ENCODE results near the gene VEGFC. TPM values are rescaled to one million over a fixed set of nuclear protein-coding genes. Genes with fewer than 3 reads are reported as not detected.

VEGFC gene
- total RNA-seq, 2 donors from 2014 or later, result 1.3 to 3.6 TPM

DNA sequence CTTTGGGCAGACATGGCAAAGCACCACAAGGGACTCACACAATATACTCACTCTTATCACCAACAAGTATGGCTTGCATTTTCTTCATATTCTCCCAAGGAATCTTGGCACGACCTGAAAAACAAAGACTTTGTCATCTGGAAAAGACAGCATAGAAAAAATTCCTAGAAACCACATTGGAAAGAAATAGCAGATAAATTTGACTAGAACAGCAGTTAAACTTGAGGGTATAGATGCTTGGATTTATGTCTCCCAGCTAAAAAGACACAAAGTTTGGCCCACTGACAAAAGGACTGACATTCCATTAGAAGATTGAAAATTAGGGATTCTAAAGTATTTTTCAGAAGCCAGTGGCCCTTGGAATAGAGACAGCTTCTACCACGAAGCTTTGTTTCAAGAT is 6.9 kb upstream of the VEGFC start:
- 46 to 54% methylated on average over 2 of the region's 2 CpGs for WGBS, 2 donors
- intact Hi-C loops (cut with DNase I), result no loop called here
- ATAC-seq (no peak), DNase-seq (no peak)
- TF ChIP-seq POLR2A (IDR thresholded peaks at IDR 0.05), result no peak
- TF ChIP-seq, protein P1, sequence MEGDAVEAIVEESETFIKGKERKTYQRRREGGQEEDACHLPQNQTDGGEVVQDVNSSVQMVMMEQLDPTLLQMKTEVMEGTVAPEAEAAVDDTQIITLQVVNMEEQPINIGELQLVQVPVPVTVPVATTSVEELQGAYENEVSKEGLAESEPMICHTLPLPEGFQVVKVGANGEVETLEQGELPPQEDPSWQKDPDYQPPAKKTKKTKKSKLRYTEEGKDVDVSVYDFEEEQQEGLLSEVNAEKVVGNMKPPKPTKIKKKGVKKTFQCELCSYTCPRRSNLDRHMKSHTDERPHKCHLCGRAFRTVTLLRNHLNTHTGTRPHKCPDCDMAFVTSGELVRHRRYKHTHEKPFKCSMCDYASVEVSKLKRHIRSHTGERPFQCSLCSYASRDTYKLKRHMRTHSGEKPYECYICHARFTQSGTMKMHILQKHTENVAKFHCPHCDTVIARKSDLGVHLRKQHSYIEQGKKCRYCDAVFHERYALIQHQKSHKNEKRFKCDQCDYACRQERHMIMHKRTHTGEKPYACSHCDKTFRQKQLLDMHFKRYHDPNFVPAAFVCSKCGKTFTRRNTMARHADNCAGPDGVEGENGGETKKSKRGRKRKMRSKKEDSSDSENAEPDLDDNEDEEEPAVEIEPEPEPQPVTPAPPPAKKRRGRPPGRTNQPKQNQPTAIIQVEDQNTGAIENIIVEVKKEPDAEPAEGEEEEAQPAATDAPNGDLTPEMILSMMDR (IDR thresholded peaks at IDR 0.05), result no peak
- no peaks in the 10 kb centered on the region for H3K4me1 ChIP-seq
- H3K9me3 ChIP-seq, result no peaks in the 10 kb centered on the region
- H3K36me3 ChIP-seq (replicated peaks in 1 of 2; ENCODE audit: insufficient read depth in 1 of 2, low read depth in 2 of 2), result no peaks in the 10 kb centered on the region
- H3K27me3 ChIP-seq, result no peaks in the 10 kb centered on the region
- no peak overlapping the region for H3K27ac ChIP-seq
- no peak overlapping the region for H3K4me3 ChIP-seq

DNA sequence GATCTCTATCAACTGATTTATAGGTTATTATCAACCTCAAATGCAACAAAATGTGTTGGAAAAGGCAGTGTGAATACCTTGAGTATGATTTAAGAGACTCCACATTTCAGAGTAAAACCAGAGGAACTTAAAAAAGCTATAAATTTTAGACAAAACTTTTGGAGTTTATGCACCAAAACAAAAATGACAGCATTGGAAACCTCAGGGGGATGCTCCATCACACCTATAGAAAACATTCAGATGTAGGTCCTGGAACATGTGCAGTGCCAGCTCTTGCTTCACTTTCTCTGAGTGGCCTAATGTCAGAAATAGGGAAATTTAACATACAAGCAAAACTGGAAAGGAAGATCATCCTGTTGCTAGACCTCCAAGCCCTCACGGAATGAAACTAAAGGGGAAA is 5.8 kb upstream of the VEGFC start:
- ATAC-seq (no peak), DNase-seq (no peak)
- TF ChIP-seq, protein P1 (IDR thresholded peaks at IDR 0.05), result no peak
- no peak for TF ChIP-seq POLR2A (IDR thresholded peaks at IDR 0.05)
- no peaks in the 10 kb centered on the region for H3K4me1 ChIP-seq
- H3K36me3 ChIP-seq (replicated peaks in 1 of 2; ENCODE audit: insufficient read depth in 1 of 2, low read depth in 2 of 2), result no peaks in the 10 kb centered on the region
- H3K4me3 ChIP-seq, result no peak overlapping the region
- 46 to 61% methylated on average over 1 of the region's 1 CpG for WGBS, 2 donors
- no peaks in the 10 kb centered on the region for H3K27me3 ChIP-seq
- no peaks in the 10 kb centered on the region for H3K9me3 ChIP-seq
- H3K27ac ChIP-seq, result no peak overlapping the region
- intact Hi-C loops (cut with DNase I), result no loop called here

DNA sequence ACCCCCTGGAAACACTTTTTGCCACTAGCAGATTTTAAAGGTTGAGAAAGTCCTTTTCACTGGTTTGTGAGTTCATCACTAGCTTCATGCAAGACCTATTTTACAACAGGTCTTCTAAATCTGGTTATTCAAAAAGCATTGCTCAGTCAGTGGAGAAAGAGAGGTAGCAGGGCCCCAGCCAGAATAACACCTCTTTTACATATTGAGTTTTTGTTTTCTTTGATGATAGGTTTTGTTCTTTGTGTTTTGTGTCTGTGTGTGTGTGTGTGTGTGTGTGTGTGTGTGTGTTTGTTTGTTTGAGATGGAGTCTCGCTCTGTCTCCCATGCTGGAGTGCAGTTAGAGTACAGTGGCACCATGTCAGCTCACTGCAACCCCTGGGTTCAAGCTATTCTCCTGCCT is 2.7 kb upstream of the VEGFC start:
- no peak for ATAC-seq
- Histone ChIP-seq H3K4me1 (peaks cover 13% of the 10 kb centered on the region), H3K36me3 (replicated peaks in 1 of 2; ENCODE audit: insufficient read depth in 1 of 2, low read depth in 2 of 2) (no peaks in the 10 kb centered on the region), H3K27ac (no peak overlapping the region), H3K9me3 (no peaks in the 10 kb centered on the region), H3K27me3 (peaks cover 0 to 4% of the 10 kb centered on the region in 2 donors), H3K4me3 (no peak overlapping the region)
- TF ChIP-seq POLR2A (IDR thresholded peaks at IDR 0.05), result no peak
- TF ChIP-seq, protein P1 (IDR thresholded peaks at IDR 0.05), result no peak
- intact Hi-C loops (cut with DNase I), result no loop called here
- 68 to 69% methylated on average over 1 of the region's 1 CpG for WGBS, 2 donors
- DNase-seq, result no peak

DNA sequence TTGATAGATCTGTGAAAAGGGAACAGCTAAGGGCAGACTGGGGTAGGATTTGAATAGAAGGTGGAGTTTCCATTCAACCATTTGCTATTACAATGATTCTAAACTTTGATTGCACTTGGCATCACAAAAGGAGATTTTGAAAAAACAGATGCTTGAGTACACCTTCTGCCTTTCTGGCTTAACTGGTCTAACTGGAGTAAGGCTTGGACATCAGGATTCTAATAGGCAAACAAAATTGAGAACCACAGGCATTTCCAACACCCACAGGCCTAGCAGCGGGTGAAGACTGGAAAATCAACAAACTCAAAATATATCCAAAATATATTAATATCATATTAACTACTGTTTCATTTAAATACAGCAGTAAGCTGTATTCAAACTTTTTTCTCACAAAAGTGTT is 1.9 kb upstream of the VEGFC start:
- DNase-seq (no peak), ATAC-seq (no peak)
- H3K4me3 ChIP-seq, result no peak overlapping the region
- WGBS, 2 donors, result 66 to 76% methylated on average over 1 of the region's 1 CpG
- no peak overlapping the region for H3K27ac ChIP-seq
- intact Hi-C loops (cut with DNase I), result no loop called here
- peaks cover 0 to 4% of the 10 kb centered on the region in 2 donors for H3K27me3 ChIP-seq
- no peak for TF ChIP-seq POLR2A (IDR thresholded peaks at IDR 0.05)
- TF ChIP-seq, protein P1 (IDR thresholded peaks at IDR 0.05), result no peak
- no peaks in the 10 kb centered on the region for H3K36me3 ChIP-seq (replicated peaks in 1 of 2; ENCODE audit: insufficient read depth in 1 of 2, low read depth in 2 of 2)
- H3K9me3 ChIP-seq, result no peaks in the 10 kb centered on the region
- H3K4me1 ChIP-seq, result peaks cover 13% of the 10 kb centered on the region

DNA sequence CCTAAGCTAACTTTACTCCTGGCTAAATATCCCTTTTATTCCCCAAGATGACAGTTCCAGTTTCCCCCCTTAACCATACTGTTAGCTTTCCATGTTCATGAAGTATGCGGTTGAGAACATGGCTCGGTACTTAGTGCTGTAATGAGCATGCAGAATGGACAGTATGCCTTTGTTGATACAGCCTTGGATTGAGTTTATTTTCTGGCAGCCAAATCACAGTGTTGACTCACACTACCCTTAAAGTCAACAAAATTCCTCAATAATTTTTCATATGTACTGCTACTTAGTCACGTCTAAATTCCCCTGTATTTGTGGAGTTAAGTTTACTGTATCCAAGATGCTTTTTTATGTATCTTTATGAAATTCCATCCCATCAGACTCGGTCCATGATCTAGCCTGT is 1.4 kb upstream of the VEGFC start:
- H3K27ac ChIP-seq, result no peak overlapping the region
- peaks cover 0 to 4% of the 10 kb centered on the region in 2 donors for H3K27me3 ChIP-seq
- no peaks in the 10 kb centered on the region for H3K9me3 ChIP-seq
- H3K4me3 ChIP-seq, result no peak overlapping the region
- H3K36me3 ChIP-seq (replicated peaks in 1 of 2; ENCODE audit: insufficient read depth in 1 of 2, low read depth in 2 of 2), result no peaks in the 10 kb centered on the region
- DNase-seq (no peak), ATAC-seq (no peak)
- WGBS, 2 donors, result 18 to 26% methylated on average over 4 of the region's 4 CpGs
- H3K4me1 ChIP-seq, result peaks cover 13% of the 10 kb centered on the region
- intact Hi-C loops (cut with DNase I), result no loop called here
- no peak for TF ChIP-seq POLR2A (IDR thresholded peaks at IDR 0.05)
- TF ChIP-seq, protein P1 (IDR thresholded peaks at IDR 0.05), result no peak
